WI38 (cell line): ENCODE results near the gene RNFT1.
A peak's percentile ranks its signal among the peaks of the same experiment; 100 is the strongest.
"Not testable (repeated sequence)": the region's sequence is repeated elsewhere in the genome, so short reads cannot be mapped to it uniquely, and the experiment has no call there.

Experiments
- H3K4me3 ChIP-seq: 2 replicates; pipeline ENCODE4 v1.5.1; 2011; ENCODE audit warnings: low read depth, mild to moderate bottlenecking, control low read depth, low read length
- CTCF ChIP-seq: IDR thresholded peaks from 2 replicates; pipeline ENCODE4 v1.5.1; 2012; ENCODE audit warnings: low read depth, mild to moderate bottlenecking, control low read depth, low read length

Gene RNFT1

DNA sequence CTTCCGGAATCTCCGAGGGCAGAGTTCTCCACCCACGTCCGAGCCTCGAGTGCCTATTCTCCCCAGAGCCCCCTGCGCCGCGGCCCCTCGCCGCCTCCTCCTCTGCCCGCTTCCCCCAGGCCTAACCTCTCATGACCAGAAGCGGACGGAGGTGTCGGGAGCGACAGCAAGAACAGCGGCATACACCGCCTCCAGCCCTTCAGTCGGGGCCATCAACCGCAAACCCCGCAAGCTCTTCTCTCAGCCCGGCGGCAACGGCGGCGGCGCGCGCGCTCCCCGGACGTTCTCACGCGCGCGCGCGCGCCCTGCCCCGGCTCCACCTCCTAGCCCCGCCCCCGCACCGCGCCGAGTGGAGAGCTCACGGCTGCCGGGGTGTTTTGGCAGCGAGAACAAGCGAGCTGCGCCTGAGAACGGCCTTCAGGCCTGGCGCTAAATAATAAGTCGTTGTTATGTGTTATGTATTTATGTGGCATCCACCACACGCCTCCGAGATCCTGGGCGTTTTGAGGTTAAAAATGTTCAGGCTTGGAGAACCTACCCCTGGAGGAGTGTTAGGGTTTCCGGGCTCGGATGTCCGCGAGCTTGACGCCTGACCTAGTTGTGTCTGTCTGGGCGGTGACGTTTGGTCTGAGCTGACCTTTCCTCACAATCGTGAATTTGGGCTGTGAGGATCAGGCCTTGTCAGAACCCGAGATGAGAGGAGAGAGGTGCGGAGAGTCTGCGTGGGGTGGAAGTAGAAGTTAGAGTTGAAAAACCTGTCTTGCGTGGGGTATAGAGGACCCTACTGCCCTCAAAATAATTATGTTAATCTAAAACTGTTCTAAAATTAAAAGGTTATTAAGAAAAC, at the start of gene RNFT1:
RNFT1 (minus strand) TSS at position 259 of the 847 bp plus-strand sequence; CDS start at position 182, 77 bp downstream.
- TF ChIP-seq CTCF: no peak
- H3K4me3 ChIP-seq: peak within 1 kb of the TSS; percentile 83

GRCh38 chr17:60009326-60009725, 44.8 kb upstream of the RNFT1 start:
- not testable (repeated sequence) for H3K4me3 ChIP-seq

GRCh38 chr17:60008377-60008776, 43.8 kb upstream of the RNFT1 start:
- H3K4me3 ChIP-seq: not testable (repeated sequence)

DNA sequence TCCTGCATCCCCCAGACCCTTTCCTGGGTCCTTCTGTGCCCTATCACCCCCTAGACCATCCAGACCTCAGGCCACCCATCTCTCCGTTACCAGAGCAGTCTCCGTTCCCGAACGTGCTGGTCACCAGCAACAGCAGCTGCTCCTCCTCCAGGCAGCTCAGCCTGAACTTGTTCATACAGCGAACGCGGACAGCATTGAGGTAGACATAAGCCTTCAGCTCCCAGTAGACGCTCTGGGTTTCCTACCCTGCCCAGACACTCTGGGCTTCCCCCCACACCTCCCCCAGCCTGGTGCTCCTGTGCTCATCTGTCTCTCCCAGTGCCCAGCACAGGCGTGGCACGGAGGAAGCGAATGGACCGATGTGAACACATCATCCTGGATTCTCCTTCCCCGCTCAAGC, 41.6 kb upstream of the RNFT1 start:
- H3K4me3 ChIP-seq: no peak overlapping the region
- TF ChIP-seq CTCF: no peak

- H3K4me3 ChIP-seq: not testable (repeated sequence)
Measured at GRCh38 chr17:60004561-60004960, 40.0 kb upstream of the RNFT1 start.

GRCh38 chr17:60002405-60002804, 37.9 kb upstream of the RNFT1 start:
- H3K4me3 ChIP-seq: not testable (repeated sequence)

- H3K4me3 ChIP-seq: not testable (repeated sequence)
Measured at GRCh38 chr17:59996608-59997007, 32.1 kb upstream of the RNFT1 start.

- H3K4me3 ChIP-seq: not testable (repeated sequence)
Measured at GRCh38 chr17:59975166-59975565, 10.6 kb upstream of the RNFT1 start.

- H3K4me3 ChIP-seq: not testable (repeated sequence)
Measured at GRCh38 chr17:59973483-59973882, 8.9 kb upstream of the RNFT1 start.

DNA sequence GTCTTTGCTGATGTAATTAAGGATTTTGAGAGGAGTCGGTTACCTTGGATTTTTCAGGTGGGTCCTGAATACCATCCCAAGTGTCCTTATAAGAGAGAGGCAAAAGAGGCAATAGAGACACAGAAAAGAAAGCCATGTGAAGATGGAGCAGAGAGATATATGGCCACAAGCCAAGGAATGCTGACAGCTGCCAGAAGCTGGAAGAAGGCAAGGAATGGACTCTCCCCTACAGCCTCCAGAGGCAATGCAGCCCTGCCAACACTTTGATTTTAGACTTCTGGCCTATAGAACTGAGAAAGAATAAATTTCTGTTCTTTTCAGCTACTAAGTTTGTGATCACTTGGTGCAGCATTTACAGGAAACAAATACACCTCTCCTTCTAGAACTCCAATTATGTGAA, 8.2 kb upstream of the RNFT1 start:
- no peak overlapping the region for H3K4me3 ChIP-seq
- TF ChIP-seq CTCF: no peak

GRCh38 chr17:59971771-59972170, 7.2 kb upstream of the RNFT1 start:
- not testable (repeated sequence) for H3K4me3 ChIP-seq

- H3K4me3 ChIP-seq: peak overlapping the region; percentile 83
- no peak for TF ChIP-seq CTCF
Measured at GRCh38 chr17:59963738-59964481, 630 bp downstream of the RNFT1 start.
